KOPT-K1 (cell line): Measurements from ENCODE around the gene MCM8.
"Not testable (repeated sequence)": the region's sequence is repeated elsewhere in the genome, so short reads cannot be mapped to it uniquely, and the experiment has no call there.

Experiments
- H3K27ac ChIP-seq: fragments of 200-600 bp; sonication (generic); 2 replicates; pipeline ENCODE4 v1.5.1; 2016; ENCODE audit warnings: antibody characterized with exemption, mild to moderate bottlenecking, low read depth, low read length; ENCODE audit not compliant: poor library complexity, severe bottlenecking
- H3K36me3 ChIP-seq: fragments of 200-600 bp; sonication (generic); 2 replicates; pipeline ENCODE4 v1.5.1; 2017; ENCODE audit warnings: antibody characterized with exemption, mild to moderate bottlenecking, low read length, moderate library complexity; ENCODE audit not compliant: insufficient read depth
- H3K9me3 ChIP-seq: fragments of 200-600 bp; sonication (generic); 2 replicates; pipeline ENCODE4 v1.5.1; 2017; ENCODE audit warnings: antibody characterized with exemption, low read length, mild to moderate bottlenecking; ENCODE audit not compliant: insufficient read depth, poor library complexity, severe bottlenecking

MCM8 gene

GRCh38 chr20:6007529-6008103 lies 57.2 kb downstream of the MCM8 start:
- peaks cover 32% of the 10 kb centered on the region for H3K36me3 ChIP-seq
- H3K9me3 ChIP-seq, result no peaks in the 10 kb centered on the region
- H3K27ac ChIP-seq, result peak overlapping the region; percentile 29

GRCh38 chr20:6008254-6008653 lies 57.8 kb downstream of the MCM8 start:
- H3K36me3 ChIP-seq, result peaks cover 37% of the 10 kb centered on the region
- no peaks in the 10 kb centered on the region for H3K9me3 ChIP-seq
- H3K27ac ChIP-seq, result no peak overlapping the region

DNA sequence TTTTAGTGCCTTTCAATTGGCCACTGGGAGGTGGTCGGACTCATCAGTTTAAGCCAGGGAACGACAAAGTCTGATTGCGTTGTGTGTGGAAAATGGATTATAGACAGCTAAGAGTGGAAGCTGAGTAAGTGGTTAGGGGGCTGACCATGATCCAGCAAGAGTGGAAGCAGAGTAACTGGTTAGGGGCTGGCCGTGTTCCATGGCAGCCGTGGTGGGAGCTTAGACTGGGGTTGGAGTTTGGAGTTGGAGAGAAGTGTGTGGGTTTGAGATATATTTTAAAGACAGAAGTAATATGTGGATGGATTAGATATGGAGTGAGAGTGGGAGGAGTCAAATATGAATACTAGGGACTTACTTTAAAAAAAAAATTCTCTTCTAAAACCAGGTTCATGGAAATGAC lies 61.7 kb downstream of the MCM8 start:
- no peaks in the 10 kb centered on the region for H3K9me3 ChIP-seq
- peaks cover 77% of the 10 kb centered on the region for H3K36me3 ChIP-seq
- no peak overlapping the region for H3K27ac ChIP-seq

DNA sequence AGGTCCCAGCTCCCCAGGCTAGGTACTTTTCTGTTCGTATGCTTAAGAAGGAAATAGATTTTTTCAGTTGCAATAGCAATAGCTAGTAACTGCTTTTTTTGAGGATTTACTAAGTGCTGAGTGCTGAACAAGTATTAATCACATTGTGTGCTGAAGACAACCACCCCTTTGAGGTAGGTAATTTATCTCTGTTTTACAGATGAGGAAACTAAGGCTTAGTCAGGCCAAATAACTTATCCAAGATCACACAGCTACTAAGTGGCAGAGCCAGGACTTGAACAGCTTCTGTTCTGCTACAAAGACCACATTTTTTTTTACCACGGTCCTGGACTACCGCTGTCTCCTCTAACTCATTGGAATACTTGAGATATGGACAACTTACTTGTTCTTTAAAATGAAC lies 63.6 kb downstream of the MCM8 start:
- Histone ChIP-seq H3K36me3 (peaks cover 93% of the 10 kb centered on the region), H3K9me3 (no peaks in the 10 kb centered on the region), H3K27ac (no peak overlapping the region)

- H3K9me3 ChIP-seq, result no peaks in the 10 kb centered on the region
- peaks cover 96% of the 10 kb centered on the region for H3K36me3 ChIP-seq
Observed at GRCh38 chr20:6014957-6015356, 64.5 kb downstream of the MCM8 start.

DNA sequence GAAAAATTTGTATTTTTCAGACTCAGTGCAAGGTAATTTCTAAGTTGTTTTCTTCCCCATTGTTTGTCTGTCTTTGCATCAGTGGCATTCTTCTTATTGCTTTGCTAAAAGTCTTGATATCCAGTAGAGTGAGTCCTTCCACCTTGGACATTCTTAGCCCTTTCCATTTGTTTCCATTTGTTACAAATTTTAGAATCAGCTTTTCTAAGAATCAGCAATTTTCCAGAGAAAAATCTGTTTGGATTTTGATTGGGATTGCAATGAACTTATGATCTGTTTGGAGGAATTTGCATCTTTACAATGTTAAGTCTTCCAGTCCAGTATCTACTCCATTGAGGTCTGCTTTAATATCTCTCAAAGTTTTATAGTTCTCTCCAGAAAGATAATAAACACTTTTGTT lies 67.0 kb downstream of the MCM8 start:
- Histone ChIP-seq H3K36me3 (peaks cover 86% of the 10 kb centered on the region), H3K27ac (no peak overlapping the region), H3K9me3 (no peaks in the 10 kb centered on the region)

More at GRCh38 chr20:6014957-6015356, 64.5 kb downstream of the MCM8 start:
- H3K27ac ChIP-seq, result no peak overlapping the region

- H3K36me3 ChIP-seq, result peaks cover 86% of the 10 kb centered on the region
- no peak overlapping the region for H3K27ac ChIP-seq
- no peaks in the 10 kb centered on the region for H3K9me3 ChIP-seq
Observed at GRCh38 chr20:6017880-6018279, 67.4 kb downstream of the MCM8 start.

DNA sequence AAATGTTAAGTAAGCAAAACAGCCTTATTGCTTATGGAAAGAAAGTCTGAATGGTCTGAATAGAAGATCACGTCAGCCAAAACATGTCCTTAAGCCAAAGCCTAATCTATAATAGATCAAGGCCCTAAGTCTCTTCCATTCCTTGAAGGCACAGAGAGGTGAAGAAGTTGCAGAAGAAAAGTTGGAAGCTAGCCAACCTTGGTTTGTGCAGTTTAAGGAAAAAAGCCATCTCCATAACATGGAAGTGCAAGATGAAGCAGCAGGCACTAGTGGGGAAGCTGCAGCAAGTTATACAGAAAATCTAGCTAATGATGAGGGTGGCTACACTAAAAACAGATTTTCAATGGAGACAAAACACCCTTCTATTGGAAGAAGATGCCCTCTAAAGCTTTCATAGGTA lies 74.3 kb downstream of the MCM8 start:
- H3K27ac ChIP-seq, result no peak overlapping the region
- H3K36me3 ChIP-seq, result peaks cover 63% of the 10 kb centered on the region
- peaks cover 21% of the 10 kb centered on the region for H3K9me3 ChIP-seq

DNA sequence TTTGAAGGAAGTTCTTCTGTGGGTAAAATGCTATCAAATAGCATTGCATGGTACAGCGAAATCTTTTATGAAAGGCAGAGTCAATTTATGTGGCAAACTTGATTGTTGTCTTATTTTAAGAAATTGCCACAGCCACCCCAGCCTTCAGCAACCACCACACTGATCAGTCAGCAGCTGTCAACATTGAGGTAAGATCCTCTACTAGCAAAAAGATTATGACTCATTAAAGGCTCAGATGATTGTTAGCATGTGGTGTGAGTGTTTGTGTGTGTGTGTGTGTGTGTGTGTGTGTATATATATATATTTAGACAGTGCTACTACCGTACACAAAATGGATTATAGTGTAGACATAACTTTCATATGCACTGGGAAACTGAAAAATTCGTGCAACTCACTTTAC lies 75.6 kb downstream of the MCM8 start:
- H3K36me3 ChIP-seq, result peaks cover 59% of the 10 kb centered on the region

GRCh38 chr20:6028818-6029217 lies 78.4 kb downstream of the MCM8 start:
- Histone ChIP-seq H3K36me3 (peaks cover 51% of the 10 kb centered on the region), H3K27ac (peak overlapping the region; percentile 36), H3K9me3 (peaks cover 14% of the 10 kb centered on the region)

More for the DNA sequence above, 75.6 kb downstream of the MCM8 start:
- Histone ChIP-seq H3K27ac (no peak overlapping the region), H3K9me3 (peaks cover 21% of the 10 kb centered on the region)

DNA sequence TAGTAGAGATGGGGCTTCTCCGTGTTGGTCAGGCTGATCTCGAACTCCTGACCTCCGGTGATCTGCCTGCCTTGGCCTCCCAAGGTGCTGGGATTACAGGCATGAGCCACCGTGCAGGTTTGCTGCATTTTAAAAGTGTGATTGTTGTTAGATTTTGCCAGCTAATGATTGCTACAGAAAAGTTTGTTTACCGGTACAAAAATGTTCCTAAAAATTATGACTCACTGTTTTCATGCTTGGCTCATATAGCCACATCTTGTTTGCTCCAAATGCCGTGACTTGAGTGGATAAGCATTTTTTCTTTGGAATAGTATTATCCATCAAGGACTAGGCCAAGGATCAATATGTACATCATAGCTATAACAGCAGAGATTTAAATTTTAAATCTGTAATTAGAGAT lies 79.1 kb downstream of the MCM8 start:
- H3K36me3 ChIP-seq, result peaks cover 51% of the 10 kb centered on the region
- H3K9me3 ChIP-seq, result peaks cover 7% of the 10 kb centered on the region
- H3K27ac ChIP-seq, result peak overlapping the region; percentile 36

DNA sequence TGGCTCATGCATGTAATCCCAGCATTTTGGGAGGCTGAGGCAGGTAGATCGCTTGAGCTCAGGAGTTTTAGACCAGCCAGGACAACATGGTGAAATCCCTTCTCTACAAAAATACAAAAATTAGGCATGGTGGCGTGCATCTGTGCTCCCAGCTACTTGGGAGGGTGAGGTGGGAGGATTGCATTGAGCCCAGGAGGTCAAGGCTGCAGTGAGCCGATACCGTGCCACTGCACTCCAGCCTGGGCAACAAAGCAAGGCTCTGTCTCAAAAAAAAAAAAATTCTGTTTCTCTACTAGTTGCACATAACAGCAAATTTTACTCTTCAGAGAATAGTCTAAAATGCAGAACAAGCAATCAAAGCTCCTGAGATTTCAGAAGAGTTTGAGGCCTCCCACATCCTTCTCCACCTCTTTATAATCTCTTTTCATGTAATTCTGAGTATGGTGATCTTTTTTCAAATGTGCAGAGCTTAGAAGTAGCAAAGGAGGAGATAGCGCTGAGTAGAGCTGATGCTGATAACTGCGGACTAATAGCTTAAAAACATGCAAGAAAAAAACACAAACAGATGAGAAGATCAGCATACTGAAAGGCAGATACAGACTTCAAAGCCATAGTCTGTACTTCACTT lies 80.1 kb downstream of the MCM8 start:
- H3K36me3 ChIP-seq, result peaks cover 50% of the 10 kb centered on the region

GRCh38 chr20:6032907-6033306 lies 82.5 kb downstream of the MCM8 start:
- not testable (repeated sequence) for H3K27ac ChIP-seq
- peaks cover 56% of the 10 kb centered on the region for H3K36me3 ChIP-seq

More for the DNA sequence above, 80.1 kb downstream of the MCM8 start:
- no peak overlapping the region for H3K27ac ChIP-seq
- H3K9me3 ChIP-seq, result no peaks in the 10 kb centered on the region

GRCh38 chr20:6034134-6034969 lies 83.9 kb downstream of the MCM8 start:
- H3K9me3 ChIP-seq, result no peaks in the 10 kb centered on the region
- H3K27ac ChIP-seq, result no peak overlapping the region
- peaks cover 71% of the 10 kb centered on the region for H3K36me3 ChIP-seq

More at GRCh38 chr20:6032907-6033306, 82.5 kb downstream of the MCM8 start:
- not testable (repeated sequence) for H3K9me3 ChIP-seq

GRCh38 chr20:6036213-6036612 lies 85.8 kb downstream of the MCM8 start:
- Histone ChIP-seq H3K27ac (no peak overlapping the region), H3K9me3 (no peaks in the 10 kb centered on the region), H3K36me3 (peaks cover 89% of the 10 kb centered on the region)
